ENCODE results near the gene PROB1.
A peak's percentile ranks its signal among the peaks of the same experiment; 100 is the strongest.
"Not testable (repeated sequence)": the region's sequence is repeated elsewhere in the genome, so short reads cannot be mapped to it uniquely, and the experiment has no call there.

PROB1 gene, protein sequence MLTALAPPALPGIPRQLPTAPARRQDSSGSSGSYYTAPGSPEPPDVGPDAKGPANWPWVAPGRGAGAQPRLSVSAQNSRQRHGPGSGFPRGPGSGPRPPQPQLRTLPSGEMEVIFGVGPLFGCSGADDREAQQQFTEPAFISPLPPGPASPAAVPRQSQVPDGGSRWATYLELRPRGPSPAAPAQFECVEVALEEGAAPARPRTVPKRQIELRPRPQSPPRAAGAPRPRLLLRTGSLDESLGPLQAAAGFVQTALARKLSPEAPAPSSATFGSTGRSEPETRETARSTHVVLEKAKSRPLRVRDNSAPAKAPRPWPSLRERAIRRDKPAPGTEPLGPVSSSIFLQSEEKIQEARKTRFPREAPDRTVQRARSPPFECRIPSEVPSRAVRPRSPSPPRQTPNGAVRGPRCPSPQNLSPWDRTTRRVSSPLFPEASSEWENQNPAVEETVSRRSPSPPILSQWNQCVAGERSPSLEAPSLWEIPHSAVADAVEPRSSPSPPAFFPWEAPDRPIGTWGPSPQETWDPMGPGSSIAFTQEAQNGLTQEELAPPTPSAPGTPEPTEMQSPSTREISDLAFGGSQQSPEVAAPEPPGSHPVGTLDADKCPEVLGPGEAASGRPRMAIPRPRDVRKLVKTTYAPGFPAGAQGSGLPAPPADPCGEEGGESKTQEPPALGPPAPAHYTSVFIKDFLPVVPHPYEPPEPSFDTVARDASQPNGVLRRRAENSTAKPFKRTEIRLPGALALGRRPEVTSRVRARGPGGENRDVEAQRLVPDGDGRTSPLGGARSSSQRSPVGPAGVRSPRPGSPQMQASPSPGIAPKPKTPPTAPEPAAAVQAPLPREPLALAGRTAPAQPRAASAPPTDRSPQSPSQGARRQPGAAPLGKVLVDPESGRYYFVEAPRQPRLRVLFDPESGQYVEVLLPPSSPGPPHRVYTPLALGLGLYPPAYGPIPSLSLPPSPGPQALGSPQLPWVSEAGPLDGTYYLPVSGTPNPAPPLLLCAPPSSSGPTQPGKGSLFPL

DNA sequence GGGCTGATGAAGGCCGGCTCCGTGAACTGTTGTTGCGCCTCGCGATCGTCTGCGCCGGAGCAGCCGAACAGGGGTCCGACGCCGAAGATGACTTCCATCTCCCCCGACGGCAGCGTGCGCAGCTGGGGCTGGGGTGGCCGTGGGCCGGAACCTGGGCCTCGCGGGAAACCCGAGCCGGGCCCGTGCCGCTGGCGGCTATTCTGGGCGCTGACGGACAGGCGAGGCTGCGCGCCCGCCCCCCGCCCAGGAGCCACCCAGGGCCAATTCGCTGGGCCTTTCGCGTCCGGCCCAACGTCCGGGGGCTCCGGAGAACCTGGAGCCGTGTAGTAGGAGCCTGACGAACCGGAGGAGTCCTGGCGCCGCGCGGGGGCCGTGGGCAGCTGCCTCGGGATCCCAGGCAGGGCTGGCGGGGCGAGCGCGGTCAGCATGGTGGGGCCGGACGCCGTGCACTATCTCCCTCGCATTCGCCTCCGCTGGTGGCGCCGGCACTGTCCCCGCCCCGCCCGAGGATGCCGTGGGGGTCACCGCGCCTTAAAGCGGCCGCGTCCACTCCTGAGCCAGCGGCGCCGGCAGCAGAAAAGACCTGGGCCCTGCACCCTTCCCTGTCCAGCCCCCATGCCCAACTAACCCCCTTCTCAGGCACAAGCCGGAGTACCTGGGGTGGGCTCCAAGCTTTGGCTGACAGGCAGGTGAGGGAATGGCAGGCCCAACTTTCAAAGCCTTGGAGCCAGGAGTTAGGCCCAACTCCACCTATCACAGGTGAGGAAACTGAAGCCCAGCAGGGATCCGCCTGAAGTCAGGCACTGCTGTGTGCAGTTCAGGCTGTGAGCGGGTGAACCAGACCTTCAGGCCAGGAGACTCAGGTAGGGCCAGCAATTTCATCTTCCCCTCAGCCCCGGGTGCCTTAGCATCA, at the start of gene PROB1:
TSS of gene PROB1 (minus strand) at position 451 of the 913 bp plus-strand sequence. CDS start at position 428, 23 bp downstream.
- DNase-seq, result no peak

DNA sequence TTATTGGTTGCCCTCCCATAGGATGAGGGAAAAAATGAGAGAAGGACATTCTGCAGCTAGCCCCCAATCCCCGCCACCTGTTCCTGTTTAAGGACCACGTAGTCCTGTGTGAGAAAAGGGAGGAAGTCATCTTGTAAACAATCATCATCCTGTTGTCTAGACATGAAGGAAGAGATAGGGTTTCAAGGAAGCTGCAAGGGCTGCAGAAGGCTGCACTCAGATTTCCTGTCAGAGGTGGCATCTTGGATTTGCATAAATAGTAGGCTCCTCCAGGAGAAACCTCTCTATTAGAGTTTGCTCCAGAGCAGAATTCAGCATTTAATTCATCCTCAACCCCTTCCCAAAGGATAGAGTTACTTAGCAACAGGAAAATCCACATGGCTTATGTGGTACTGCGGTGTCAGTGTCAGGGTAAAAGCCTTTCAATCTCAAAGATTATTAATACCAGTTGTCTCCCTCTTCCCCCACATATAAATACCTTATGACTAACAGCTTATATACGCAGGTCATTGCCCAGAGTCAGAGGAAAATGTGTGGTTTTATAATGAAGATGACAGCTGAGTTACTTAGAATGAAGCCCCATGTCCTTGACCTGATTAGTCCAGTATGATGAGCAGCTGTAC, 49.0 kb upstream of the PROB1 start:
- DNase-seq, result peak in 1 of 2 experiments; percentile 19

DNA sequence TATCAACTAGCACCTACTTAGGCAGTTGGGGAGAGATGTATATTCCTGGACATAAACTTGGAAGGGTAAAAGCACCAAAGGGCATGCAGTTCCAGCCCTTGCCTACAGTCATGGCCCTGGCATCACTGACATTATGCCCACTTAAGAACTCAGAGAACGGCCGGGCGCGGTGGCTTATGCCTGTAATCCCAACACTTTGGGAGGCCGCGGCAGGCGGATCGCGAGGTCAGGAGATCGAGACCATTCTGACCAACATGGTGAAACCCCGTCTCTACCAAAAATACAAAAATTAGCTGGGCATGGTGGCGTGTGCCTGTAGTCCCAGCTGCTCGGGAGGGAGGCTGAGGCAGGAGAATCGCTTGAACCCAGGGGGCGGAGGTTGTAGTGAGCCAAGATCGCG, 45.5 kb upstream of the PROB1 start:
- DNase-seq, result not testable (repeated sequence)

DNA sequence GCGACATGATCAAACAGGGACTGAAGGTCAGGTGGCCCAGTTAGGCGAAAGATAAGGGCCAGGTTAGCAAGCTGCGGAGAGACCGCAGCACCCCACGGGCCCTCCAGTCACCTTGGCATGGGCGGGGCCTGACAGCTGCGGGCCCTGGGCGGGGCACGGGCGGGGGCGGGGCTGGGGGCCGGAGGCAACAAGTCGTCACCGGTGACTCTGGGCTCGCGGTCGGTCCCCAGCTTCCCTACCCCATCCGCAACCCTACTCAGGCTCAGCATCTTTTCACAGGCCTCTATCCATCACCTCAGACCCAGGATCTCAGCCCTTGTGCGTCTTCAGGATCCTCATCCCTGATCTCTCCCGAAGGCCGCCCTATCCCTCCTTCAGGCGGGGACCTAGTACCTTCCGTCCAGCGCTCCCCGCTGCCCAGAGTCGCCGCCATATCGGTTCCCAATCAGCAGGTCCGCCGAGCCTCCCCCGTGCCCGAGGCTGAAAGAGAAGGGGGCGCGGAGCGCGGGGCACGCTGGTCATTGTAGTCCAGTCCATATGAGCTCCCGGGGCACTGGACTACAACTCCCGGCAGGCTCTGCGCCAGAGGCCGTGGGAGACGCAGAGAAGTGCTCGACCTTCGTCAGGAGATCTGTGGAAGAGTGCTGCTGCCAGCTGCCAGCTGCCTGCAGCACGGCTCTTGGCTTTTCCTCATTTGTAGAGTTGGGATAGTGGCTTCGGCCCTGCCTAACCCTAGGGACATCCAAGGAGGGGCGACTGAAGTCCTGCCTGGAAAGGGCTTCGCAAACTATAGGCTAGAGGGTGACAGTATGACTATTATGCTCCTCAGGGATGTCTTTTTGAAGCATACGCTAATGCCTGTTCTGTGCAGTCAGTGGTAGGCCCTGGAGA, 44.4 kb upstream of the PROB1 start, which contains the start of gene DNAJC18:
TSS of gene DNAJC18 (minus strand) at position 513 of the 891 bp plus-strand sequence. CDS start at position 433, 80 bp downstream.
- DNase-seq, result peak; percentile 91 to 98

DNA sequence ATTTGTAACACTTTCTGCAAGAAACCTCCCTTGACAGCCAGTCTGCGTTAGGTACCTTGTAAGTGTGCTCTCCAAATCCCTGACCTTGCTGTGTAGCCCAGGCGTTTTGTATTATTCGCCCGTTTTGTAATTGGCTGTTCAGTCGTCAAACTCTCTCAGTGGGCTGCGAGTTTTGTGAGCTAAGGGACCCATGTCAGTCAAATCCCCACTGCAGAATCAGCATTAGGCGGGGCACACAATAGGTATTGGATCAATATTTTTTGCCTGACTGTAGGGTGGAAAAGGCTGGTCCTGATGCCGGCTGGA, 43.8 kb upstream of the PROB1 start:
- DNase-seq, result no peak

DNA sequence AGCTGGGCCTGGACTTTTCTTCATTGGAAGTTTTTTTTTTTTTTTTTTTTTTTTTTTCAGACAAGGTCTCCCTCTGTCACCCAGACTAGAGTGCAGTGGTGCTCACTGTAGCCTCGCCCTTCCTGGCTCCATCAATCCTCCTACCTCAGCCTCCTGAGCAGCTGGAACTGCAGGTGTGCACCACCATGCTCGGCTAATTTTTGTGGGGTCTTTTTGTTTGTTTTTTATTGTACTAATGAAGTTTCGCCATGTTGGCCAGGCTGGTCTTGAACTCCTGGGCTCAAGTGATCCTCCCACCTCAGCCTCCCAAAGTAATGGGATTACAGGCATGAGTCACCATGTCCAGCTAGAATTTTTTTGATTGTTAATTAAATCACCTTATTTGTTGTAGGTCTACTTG, 40.8 kb upstream of the PROB1 start:
- no peak for DNase-seq

DNA sequence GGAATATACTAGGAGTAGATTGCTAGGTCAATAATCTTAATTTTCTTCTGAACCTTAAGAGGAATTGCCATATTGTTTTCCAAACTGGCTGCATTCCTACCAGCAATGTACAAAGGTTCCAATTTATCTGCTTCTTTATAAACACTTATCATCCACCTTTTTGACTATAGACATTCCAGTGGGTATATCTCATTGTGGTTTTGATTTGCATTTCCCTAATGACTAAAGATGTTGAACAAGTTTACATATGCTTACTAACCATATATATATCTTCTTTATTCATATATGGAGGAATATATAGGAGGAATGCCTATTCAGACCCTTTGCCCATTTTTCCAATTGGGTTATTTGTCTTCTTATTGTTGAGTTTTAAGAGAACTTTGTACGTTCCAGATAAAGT, 36.8 kb upstream of the PROB1 start:
- peak; percentile 28 to 50 for DNase-seq

DNA sequence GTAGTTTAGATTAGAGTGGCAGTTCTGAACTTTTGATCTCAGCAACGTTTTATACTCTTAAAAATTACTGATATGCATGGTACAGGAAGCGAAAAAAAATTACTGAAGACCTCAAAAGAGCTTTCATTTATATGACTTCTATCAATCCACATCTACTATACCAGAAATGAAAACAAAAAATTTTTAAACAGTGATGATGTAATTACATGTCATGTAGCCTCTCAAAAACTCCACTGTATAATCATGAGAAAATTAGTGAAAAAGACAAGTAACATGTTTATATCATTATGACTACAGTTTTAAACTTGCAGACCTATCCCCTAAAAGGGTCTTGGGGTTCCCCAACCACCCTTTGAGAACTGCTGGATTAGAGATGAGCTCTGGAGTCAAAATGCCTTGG, 35.1 kb upstream of the PROB1 start:
- DNase-seq, result no peak

DNA sequence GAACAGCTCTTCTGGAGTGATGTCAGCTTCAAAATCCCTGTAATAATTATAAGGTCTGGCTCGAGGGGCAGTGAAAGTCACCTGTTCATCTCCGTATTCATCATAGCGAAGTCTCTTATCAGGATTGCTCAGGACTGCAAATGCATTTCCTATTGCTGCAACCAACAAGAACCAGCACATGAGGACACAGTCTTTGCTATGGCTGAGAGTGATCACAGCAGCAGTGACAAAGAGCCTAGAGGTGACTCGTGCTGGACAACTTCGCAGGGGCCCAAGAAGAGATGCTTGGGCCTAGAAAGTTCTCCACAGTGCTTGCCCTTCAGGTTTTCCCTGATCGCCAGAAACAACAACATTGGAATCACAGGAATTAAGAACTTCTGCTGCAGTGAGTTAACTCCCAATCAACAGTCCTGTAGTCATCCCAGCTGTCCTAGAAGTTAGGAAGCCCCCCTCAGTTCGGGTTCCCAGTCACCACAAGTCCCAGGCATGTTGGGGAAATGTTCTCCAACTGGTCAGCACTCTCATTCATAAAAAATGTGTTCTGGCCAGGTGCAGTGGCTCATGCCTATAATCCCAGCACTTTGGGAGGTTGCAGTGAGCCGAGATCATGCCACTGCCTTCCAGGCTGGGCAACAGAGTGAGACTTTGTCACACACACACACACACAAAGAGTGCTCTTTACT, 31.4 kb upstream of the PROB1 start:
- DNase-seq, result no peak

DNA sequence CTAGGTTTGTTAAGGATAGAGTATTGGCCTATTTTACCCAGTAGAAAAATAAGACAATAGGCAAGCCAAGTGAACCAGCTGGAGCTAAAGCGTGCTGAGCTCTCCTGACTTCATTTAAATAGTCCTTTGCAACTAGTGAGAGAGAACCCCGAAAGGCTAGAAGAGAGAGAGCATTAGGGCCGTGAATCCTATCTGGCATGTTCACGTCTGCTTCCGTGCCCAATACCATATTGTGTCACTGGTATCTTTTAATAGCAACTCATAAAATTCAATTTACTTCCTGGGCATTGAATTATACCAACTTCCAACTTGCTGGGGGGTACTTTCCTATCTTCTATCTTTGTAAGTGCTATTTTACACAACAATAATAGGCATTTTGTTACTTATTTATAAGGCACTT, 30.6 kb upstream of the PROB1 start:
- no peak for DNase-seq

DNA sequence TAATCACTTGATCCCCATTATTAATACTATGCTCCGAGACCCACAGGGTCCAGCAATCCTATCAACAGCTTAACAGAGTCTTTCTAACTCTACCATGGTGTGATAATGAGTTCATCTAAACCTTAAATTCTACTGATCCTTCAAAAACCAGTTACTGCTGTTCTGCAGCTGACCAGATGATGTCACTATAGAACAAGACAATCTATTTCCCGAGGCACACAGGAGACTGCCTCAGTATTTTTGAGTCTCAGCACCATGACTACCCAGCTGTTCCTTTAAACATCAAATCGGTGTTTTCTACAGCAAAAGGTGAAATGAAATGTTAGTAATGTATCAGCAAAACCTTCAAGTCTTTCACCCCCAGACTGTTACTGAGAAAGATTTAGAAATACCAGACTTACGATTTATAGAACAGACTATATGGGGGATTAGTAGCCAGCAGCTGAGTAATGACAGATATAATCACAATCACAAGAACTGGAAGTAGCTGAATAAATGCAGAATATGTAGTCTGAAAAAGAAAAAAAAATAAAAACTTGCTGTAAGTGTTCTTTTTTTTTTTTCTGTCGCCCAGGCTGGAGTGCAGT, 27.5 kb upstream of the PROB1 start:
- peak; percentile 66 to 83 for DNase-seq

DNA sequence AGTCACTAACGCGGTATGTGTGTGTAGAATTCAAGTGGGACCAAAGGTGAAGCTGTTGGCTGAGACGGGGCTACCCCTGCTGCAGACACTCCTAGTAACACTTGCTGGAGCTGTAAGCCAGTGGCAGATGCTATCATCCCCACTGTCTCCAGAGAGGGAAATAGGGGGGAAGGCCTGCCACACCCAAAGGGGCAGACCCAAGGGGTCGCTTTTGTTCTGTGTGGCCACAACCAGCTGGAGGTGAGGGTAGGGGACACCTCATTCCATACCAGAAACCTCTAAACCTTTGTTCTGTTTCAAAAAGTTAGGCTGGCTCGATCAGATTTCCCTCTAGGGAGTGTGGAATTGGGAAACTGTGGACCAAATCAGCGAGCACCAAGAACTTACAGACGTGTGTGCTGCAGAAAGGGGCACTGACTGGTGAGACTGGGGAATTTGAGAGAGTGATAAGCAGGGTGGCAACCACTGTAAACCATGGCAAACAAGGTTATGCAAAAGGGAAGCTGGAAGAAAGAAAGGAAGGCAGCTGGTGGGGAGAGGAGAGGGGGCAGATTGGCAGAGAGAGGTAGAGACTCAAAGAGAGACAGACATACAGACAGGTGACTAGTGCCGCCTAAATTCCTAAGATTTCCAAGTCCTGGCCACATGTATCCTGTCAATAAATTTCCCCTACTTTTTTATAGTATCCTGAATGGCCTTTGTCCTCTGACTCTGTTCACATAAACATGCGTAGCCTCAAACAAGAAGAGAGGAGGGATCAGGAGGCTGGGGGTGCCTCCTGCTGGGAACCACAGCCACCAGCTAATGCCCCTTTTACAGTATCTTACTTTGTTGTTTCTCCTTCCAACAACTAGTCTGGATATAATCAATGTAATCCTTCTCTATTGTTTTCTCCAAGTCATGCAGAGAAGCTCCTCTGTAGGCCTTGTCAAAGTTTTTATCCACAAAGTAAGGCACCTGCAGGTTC, 24.6 kb upstream of the PROB1 start:
- DNase-seq, result no peak

DNA sequence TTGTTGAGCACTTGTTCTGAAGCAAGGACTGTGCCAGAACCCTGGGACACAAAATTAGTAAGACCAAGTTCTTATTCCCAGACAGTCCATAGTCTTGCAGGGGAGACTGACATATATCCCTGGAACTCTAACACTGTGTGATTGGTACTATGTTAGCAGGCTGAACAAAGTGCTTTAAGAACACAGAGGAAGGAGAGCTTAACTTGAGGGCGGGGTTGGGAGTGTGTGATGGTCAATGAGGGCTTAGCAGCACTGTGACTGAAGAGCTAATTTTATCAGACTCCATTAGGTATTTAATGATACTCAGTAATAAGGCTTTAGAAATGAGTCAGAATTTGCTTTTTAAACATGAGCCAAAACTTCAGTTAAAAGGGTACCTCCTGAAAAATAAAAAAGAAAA, 23.9 kb upstream of the PROB1 start:
- DNase-seq, result no peak

DNA sequence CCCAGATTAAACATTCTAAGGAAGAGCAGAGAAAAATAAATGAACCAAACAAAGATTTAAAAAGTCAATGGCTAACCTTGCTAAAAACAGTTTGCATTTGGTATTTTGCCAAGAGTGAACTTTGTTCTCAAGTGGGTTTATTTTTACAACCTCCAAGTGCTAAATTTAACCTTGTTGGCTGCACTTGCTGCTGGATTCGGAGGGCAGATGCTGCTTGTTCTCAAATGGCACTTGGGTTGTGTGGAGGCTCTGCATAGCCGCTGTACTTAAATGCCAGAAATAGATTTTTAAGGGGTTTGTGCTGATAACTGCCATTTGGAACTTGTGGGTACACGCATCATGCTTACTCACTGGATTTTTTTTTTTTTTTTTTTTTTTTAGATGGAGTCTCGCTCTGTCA, 22.3 kb upstream of the PROB1 start:
- DNase-seq, result no peak

DNA sequence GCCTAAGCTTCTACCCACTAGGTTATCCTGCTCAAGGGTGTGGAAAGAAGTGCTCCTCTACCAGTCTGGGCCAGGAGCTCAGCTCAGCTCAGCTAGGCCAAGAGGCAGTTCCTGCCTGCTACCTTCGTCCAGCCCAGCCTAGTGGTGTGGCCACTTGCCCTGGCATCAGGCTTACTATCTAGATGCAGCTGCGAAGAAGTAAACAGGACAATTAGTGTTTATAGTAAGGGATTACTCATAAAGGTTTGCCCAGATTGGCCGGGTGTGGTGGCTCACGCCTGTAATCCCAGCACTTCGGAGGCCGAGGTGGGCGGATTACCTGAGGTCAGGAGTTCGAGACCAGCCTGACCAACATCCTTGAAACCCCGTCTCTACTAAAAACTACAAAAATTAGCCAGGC, 21.7 kb upstream of the PROB1 start:
- DNase-seq, result no peak

DNA sequence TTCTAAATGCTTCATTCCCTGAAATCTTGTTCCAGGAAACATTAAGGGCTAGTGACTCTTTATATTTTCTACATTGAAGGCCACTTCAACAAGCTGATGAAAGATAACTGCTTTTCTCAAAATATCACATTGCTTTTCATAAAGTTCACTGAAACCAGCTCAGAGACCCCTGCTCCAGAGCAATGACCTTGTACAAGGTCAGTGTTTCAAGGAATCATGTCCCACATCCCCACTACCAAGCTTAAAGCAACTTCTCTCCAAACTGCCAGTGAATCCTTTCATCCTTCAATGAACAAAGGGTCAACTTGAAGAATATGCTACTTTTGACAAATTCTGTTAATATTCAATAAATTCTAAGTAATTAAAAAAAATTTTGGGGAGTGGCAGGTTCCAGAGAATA, 21.0 kb upstream of the PROB1 start:
- DNase-seq, result no peak

DNA sequence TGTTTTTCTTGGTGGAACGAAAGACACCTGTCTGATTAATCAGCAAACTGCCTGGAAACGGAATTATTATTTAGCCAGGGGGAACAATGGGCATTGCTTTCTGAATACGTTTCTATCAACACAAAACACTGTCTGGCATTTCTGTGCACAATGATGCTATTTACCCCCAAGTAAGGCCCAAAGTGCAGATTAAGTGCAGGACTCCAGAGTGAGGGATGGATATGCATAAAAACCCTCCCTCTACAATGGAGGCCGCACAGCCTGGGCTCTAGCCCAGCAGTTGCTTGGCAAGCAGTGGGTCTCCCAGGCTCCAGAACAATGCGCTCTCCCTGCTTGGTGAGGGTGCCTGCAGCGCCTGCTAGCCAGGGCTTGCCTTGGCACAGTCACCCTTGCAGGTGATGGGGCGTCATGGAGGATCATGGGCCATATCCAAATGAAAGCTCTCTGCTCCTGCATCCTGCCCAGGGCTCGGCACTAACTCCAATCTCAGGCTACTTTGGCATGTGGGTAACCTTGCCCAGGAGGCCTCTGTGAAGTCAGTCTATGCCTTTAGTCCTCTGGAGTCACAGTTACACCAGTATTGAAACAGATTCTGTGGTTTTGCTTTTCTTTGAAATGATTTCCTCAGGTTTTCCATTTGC, 20.4 kb upstream of the PROB1 start:
- no peak for DNase-seq

DNA sequence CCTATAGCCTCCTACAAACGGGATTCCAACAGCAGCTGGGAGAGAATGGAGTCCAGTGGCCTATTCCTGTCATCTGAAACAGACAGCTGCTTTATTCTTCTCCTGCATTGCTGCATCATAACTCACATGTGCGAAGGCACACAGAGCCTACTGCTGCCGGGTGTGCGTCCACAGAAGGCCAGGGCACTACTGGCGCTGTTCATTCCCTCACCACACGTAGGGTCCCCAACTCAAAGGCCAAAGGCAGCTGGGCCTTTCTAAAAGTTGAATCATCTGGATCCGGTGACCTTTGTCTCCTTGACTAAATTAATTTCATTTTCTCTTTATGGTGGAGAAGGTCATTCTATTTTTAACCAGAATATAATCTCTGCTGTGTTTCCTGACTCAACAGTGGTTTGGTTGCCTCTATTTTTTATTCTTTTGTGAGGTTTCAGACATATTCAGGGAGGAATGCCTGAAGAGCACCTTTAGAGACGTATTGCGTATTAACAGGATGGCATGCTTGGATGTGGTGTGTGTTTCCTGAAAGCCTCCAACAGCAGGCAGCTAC, 19.8 kb upstream of the PROB1 start:
- no peak for DNase-seq

Data from NCI-H526 (cell line).